ENCODE data around the gene RNU6-1. TPM values are rescaled to one million over a fixed set of nuclear protein-coding genes. Genes with fewer than 3 reads are reported as not detected.
A peak's percentile ranks its signal among the peaks of the same experiment; 100 is the strongest.

RNU6-1 gene
- total RNA-seq, 1 experiment from 2014 or later: not detected

DNA sequence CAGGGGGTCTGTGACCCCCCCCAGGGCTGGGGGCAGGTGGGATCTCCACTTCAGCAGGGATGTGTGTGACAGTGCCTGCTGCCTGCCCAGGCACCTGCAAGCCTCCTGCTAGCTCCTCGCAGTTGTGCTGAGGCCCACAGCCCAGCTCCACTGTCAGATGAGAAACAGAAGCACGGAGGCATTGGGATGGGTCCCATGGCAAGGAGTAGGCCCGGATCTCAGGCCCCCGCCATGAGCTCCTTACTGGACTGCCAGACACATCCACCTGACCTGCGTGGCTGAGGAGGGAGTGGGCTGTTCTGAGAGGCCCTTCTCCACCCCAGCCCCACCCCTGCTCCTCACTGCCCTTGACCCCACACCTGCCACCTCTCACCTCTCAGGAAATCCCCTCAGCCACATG lies 32.7 kb downstream of the RNU6-1 start:
- no peaks in the 10 kb centered on the region for H3K36me3 Mint-ChIP-seq
- H3K27ac Mint-ChIP-seq: no peak overlapping the region
- TF ChIP-seq, protein P1, sequence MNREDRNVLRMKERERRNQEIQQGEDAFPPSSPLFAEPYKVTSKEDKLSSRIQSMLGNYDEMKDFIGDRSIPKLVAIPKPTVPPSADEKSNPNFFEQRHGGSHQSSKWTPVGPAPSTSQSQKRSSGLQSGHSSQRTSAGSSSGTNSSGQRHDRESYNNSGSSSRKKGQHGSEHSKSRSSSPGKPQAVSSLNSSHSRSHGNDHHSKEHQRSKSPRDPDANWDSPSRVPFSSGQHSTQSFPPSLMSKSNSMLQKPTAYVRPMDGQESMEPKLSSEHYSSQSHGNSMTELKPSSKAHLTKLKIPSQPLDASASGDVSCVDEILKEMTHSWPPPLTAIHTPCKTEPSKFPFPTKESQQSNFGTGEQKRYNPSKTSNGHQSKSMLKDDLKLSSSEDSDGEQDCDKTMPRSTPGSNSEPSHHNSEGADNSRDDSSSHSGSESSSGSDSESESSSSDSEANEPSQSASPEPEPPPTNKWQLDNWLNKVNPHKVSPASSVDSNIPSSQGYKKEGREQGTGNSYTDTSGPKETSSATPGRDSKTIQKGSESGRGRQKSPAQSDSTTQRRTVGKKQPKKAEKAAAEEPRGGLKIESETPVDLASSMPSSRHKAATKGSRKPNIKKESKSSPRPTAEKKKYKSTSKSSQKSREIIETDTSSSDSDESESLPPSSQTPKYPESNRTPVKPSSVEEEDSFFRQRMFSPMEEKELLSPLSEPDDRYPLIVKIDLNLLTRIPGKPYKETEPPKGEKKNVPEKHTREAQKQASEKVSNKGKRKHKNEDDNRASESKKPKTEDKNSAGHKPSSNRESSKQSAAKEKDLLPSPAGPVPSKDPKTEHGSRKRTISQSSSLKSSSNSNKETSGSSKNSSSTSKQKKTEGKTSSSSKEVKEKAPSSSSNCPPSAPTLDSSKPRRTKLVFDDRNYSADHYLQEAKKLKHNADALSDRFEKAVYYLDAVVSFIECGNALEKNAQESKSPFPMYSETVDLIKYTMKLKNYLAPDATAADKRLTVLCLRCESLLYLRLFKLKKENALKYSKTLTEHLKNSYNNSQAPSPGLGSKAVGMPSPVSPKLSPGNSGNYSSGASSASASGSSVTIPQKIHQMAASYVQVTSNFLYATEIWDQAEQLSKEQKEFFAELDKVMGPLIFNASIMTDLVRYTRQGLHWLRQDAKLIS (CRISPR knock-in tag; IDR thresholded peaks at IDR 0.05; ENCODE audit: borderline replicate concordance): no peak
- TF ChIP-seq ZNF121 (CRISPR knock-in tag; IDR thresholded peaks at IDR 0.05): no peak
- no peak overlapping the region for H3K4me3 Mint-ChIP-seq
- DNase-seq (ENCODE audit: low spot score): peak; percentile 4
- no peaks in the 10 kb centered on the region for H3K27me3 Mint-ChIP-seq (ENCODE audit: low read depth)
- ChIA-PET CTCF (interaction anchor here (1.5 kb wide), 1 partner anchor 25 kb away, joined by 3 read pairs; no protein-coding TSS in a partner anchor), POLR2A (no interaction called here)
- H3K4me1 Mint-ChIP-seq: peaks cover 32% of the 10 kb centered on the region
- H3K9me3 Mint-ChIP-seq: no peaks in the 10 kb centered on the region
- no peak for ATAC-seq

- no peak overlapping the region for H3K27ac Mint-ChIP-seq
- CTCF ChIA-PET: no interaction called here
- H3K4me1 Mint-ChIP-seq: peaks cover 29% of the 10 kb centered on the region
- POLR2A ChIA-PET: no interaction called here
- no peaks in the 10 kb centered on the region for H3K36me3 Mint-ChIP-seq
- no peak overlapping the region for H3K4me3 Mint-ChIP-seq
- no peak for TF ChIP-seq ELF4 (CRISPR knock-in tag; IDR thresholded peaks at IDR 0.05; ENCODE audit: low read depth)
- no peak for TF ChIP-seq ZNF532 (CRISPR knock-in tag; IDR thresholded peaks at IDR 0.05; ENCODE audit: borderline replicate concordance)
- no peaks in the 10 kb centered on the region for H3K27me3 Mint-ChIP-seq (ENCODE audit: low read depth)
- ATAC-seq (no peak), DNase-seq (ENCODE audit: low spot score) (peak; percentile 12)
- no peaks in the 10 kb centered on the region for H3K9me3 Mint-ChIP-seq
Observed at GRCh38 chr15:67806536-67806935, 33.3 kb downstream of the RNU6-1 start.

GRCh38 chr15:67805666-67806516 lies 34.0 kb downstream of the RNU6-1 start:
- ChIA-PET CTCF (interaction anchor here (1.0 to 1.7 kb wide), 2 partner anchors 15 to 27 kb away, joined by 3 read pairs; no protein-coding TSS in a partner anchor), POLR2A (no interaction called here)
- ATAC-seq (no peak), DNase-seq (ENCODE audit: low spot score) (no peak)
- Mint-ChIP-seq H3K27ac (no peak overlapping the region), H3K4me3 (no peak overlapping the region), H3K9me3 (no peaks in the 10 kb centered on the region), H3K4me1 (peaks cover 29% of the 10 kb centered on the region), H3K36me3 (no peaks in the 10 kb centered on the region), H3K27me3 (ENCODE audit: low read depth) (no peaks in the 10 kb centered on the region)
- TF ChIP-seq ZNF423 (CRISPR knock-in tag; IDR thresholded peaks at IDR 0.05) (no peak), ZNF263 (CRISPR knock-in tag; IDR thresholded peaks at IDR 0.05; ENCODE audit: low read depth) (no peak), E2F1 (CRISPR knock-in tag; IDR thresholded peaks at IDR 0.05) (no peak), ZNF232 (CRISPR knock-in tag; IDR thresholded peaks at IDR 0.05) (no peak), IRF1 (CRISPR knock-in tag; IDR thresholded peaks at IDR 0.05) (no peak), IRF2 (CRISPR knock-in tag; IDR thresholded peaks at IDR 0.05; ENCODE audit: borderline replicate concordance, low read depth) (no peak), CBFB (CRISPR knock-in tag; IDR thresholded peaks at IDR 0.05; ENCODE audit: low read depth) (no peak), GABPB1 (CRISPR knock-in tag; IDR thresholded peaks at IDR 0.05) (no peak)
- TF ChIP-seq, protein P2, sequence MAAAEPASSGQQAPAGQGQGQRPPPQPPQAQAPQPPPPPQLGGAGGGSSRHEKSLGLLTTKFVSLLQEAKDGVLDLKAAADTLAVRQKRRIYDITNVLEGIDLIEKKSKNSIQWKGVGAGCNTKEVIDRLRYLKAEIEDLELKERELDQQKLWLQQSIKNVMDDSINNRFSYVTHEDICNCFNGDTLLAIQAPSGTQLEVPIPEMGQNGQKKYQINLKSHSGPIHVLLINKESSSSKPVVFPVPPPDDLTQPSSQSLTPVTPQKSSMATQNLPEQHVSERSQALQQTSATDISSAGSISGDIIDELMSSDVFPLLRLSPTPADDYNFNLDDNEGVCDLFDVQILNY (CRISPR knock-in tag; IDR thresholded peaks at IDR 0.05): no peak
- TF ChIP-seq, protein P3, sequence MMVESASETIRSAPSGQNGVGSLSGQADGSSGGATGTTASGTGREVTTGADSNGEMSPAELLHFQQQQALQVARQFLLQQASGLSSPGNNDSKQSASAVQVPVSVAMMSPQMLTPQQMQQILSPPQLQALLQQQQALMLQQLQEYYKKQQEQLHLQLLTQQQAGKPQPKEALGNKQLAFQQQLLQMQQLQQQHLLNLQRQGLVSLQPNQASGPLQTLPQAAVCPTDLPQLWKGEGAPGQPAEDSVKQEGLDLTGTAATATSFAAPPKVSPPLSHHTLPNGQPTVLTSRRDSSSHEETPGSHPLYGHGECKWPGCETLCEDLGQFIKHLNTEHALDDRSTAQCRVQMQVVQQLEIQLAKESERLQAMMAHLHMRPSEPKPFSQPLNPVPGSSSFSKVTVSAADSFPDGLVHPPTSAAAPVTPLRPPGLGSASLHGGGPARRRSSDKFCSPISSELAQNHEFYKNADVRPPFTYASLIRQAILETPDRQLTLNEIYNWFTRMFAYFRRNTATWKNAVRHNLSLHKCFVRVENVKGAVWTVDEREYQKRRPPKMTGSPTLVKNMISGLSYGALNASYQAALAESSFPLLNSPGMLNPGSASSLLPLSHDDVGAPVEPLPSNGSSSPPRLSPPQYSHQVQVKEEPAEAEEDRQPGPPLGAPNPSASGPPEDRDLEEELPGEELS (CRISPR knock-in tag; IDR thresholded peaks at IDR 0.05): no peak
- TF ChIP-seq, protein P4, sequence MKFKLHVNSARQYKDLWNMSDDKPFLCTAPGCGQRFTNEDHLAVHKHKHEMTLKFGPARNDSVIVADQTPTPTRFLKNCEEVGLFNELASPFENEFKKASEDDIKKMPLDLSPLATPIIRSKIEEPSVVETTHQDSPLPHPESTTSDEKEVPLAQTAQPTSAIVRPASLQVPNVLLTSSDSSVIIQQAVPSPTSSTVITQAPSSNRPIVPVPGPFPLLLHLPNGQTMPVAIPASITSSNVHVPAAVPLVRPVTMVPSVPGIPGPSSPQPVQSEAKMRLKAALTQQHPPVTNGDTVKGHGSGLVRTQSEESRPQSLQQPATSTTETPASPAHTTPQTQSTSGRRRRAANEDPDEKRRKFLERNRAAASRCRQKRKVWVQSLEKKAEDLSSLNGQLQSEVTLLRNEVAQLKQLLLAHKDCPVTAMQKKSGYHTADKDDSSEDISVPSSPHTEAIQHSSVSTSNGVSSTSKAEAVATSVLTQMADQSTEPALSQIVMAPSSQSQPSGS (CRISPR knock-in tag; IDR thresholded peaks at IDR 0.05; ENCODE audit: borderline replicate concordance, low read depth): no peak
